Thyroid gland (tissue), 4 donors: ENCODE results near the gene ETNK2.

Source experiments
- POLR2A ChIP-seq, 2 donors: fragments of 450-650 bp; IDR thresholded peaks; one replicate each; pipeline ENCODE4 v1.6.1; 2017; ENCODE audit warnings: antibody characterized with exemption in 2 of 2, mild to moderate bottlenecking in 2 of 2, moderate library complexity in 1 of 2
- TF ChIP-seq, protein P1 (sequence below), 6 experiments: fragments of 200-600 bp in 3 of 6; fragments of 450-650 bp in 3 of 6; sonication (generic) in 3 of 6; IDR thresholded peaks; one replicate each; pipeline ENCODE4 v1.5.1; 2016 to 2019; ENCODE audit warnings: antibody characterized with exemption in 6 of 6, mild to moderate bottlenecking in 2 of 6, inconsistent platforms in 1 of 6, moderate library complexity in 1 of 6

DNA sequence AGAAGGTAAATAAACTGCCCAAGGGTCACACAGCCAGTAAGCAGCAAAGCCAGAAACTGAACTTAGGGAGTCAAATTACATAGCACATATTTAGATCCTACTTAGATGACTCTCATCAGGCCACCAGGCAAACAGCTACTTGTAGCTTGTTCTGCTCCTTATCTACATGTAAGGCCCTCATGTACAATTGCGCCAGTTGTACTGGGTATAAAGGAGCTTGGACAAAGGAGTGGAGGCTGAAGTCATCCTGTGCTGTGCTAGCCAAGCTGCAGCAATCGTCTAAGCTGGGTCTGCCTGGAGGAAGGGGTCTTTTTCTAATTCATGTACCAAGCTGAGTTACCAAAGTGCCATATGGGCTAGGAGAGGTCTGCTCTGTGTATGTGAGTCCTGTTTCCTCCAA is 12.8 kb downstream of the ETNK2 start:
- TF ChIP-seq, protein P1, sequence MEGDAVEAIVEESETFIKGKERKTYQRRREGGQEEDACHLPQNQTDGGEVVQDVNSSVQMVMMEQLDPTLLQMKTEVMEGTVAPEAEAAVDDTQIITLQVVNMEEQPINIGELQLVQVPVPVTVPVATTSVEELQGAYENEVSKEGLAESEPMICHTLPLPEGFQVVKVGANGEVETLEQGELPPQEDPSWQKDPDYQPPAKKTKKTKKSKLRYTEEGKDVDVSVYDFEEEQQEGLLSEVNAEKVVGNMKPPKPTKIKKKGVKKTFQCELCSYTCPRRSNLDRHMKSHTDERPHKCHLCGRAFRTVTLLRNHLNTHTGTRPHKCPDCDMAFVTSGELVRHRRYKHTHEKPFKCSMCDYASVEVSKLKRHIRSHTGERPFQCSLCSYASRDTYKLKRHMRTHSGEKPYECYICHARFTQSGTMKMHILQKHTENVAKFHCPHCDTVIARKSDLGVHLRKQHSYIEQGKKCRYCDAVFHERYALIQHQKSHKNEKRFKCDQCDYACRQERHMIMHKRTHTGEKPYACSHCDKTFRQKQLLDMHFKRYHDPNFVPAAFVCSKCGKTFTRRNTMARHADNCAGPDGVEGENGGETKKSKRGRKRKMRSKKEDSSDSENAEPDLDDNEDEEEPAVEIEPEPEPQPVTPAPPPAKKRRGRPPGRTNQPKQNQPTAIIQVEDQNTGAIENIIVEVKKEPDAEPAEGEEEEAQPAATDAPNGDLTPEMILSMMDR (IDR thresholded peaks at IDR 0.05) = no peak
- no peak for TF ChIP-seq POLR2A (IDR thresholded peaks at IDR 0.05)
